ENCODE measurements around the gene SCAMP4.
A peak's percentile ranks its signal among the peaks of the same experiment; 100 is the strongest.

GRCh38 chr19:1942078-1942933 is 37.1 kb downstream of the SCAMP4 start:
- 0 out of 2 replicates have a peak, but pooled peaks have one; percentile 24 for TF ChIP-seq CTCF (conservative IDR thresholded peaks at IDR 0.05; ENCODE audit: low read length)
- TF ChIP-seq EZH2phosphoT487 (IDR thresholded peaks at IDR 0.05; ENCODE audit: borderline replicate concordance, low read depth, low read length) = no peak

All from OCI-LY7 (cell line).